ENCODE data around the gene NTRK2. TPM values are rescaled to one million over a fixed set of nuclear protein-coding genes. Genes with fewer than 3 reads are reported as not detected.

NTRK2 gene
- total and polyA plus RNA-seq, 7 donors = 0.46 to 3.0 (median 2.1) TPM

DNA sequence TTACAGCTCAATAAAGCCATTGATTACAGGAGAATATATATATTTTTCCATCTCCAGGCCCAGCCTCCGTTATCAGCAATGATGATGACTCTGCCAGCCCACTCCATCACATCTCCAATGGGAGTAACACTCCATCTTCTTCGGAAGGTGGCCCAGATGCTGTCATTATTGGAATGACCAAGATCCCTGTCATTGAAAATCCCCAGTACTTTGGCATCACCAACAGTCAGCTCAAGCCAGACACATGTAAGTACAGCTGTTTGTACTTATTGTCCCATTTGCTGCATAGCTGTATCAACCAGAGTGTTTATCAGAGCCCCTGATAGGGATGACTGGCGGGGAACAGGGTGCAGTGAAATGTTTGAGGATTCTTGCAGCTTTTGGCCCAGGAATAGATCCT, 197.7 kb downstream of the NTRK2 start:
- intact Hi-C loops (cut with DNase I) = no loop called here
- Histone ChIP-seq H3K27me3 (no peaks in the 10 kb centered on the region), H3K27ac (no peak overlapping the region), H3K4me3 (no peak overlapping the region), H3K9me3 (no peaks in the 10 kb centered on the region), H3K4me1 (no peaks in the 10 kb centered on the region), H3K36me3 (no peaks in the 10 kb centered on the region)
- 87 to 93% methylated on average over 3 of the region's 3 CpGs for WGBS, 2 donors
- TF ChIP-seq EP300 (IDR thresholded peaks at IDR 0.05) (no peak), POLR2AphosphoS5 (IDR thresholded peaks at IDR 0.05) (no peak), POLR2A (IDR thresholded peaks at IDR 0.05) (no peak)
- TF ChIP-seq, protein P1, sequence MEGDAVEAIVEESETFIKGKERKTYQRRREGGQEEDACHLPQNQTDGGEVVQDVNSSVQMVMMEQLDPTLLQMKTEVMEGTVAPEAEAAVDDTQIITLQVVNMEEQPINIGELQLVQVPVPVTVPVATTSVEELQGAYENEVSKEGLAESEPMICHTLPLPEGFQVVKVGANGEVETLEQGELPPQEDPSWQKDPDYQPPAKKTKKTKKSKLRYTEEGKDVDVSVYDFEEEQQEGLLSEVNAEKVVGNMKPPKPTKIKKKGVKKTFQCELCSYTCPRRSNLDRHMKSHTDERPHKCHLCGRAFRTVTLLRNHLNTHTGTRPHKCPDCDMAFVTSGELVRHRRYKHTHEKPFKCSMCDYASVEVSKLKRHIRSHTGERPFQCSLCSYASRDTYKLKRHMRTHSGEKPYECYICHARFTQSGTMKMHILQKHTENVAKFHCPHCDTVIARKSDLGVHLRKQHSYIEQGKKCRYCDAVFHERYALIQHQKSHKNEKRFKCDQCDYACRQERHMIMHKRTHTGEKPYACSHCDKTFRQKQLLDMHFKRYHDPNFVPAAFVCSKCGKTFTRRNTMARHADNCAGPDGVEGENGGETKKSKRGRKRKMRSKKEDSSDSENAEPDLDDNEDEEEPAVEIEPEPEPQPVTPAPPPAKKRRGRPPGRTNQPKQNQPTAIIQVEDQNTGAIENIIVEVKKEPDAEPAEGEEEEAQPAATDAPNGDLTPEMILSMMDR (IDR thresholded peaks at IDR 0.05) = no peak
- DNase-seq = no peak

DNA sequence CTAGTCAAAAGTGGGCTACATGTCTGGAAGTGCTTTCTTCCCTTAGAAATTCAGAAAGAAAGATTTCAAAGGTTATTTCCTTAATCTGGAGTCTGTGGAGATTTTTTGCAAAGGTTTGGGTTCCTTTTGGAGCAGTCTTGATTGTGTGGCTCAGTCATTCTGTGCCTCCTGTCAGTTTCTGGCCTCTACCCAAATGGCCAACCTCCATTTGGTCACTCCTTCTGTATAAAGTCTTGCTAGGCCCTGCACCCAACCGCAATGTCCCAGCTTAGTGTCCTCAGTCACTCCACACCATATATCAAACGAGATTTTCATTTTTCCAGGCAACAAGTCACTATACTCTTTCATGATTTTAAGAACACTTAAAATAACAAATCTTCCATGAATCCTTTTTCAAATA, 199.6 kb downstream of the NTRK2 start:
- no peak for TF ChIP-seq EP300 (IDR thresholded peaks at IDR 0.05)
- no peak for TF ChIP-seq POLR2A (IDR thresholded peaks at IDR 0.05)
- no peak for TF ChIP-seq POLR2AphosphoS5 (IDR thresholded peaks at IDR 0.05)
- Histone ChIP-seq H3K9me3 (no peaks in the 10 kb centered on the region), H3K27ac (no peak overlapping the region), H3K27me3 (no peaks in the 10 kb centered on the region), H3K4me1 (no peaks in the 10 kb centered on the region), H3K36me3 (no peaks in the 10 kb centered on the region), H3K4me3 (no peak overlapping the region)
- WGBS, 2 donors = 90% methylated on average over 2 of the region's 2 CpGs
- intact Hi-C loops (cut with DNase I) = no loop called here
- no peak for DNase-seq

DNA sequence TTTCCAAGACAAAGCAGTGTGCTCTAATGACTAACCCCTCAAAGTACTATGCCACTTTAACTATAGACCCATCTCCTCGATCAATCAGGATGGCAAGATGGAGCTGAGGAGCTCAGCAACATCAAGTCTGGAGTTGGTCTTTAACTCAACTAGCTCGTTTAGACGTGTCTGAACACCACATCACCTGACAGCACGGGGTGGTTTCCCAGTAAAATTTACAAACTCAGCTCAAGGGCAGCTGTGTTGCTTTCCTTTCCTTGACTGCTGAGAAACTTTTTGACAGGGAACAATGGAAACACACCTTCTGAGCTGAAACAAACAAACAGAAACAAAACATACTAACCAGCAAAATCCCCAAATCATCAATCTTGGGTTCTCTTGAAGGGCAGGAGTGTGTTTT, 202.5 kb downstream of the NTRK2 start:
- intact Hi-C loops (cut with DNase I) = no loop called here
- Histone ChIP-seq H3K9me3 (no peaks in the 10 kb centered on the region), H3K4me3 (no peak overlapping the region), H3K4me1 (no peaks in the 10 kb centered on the region), H3K36me3 (no peaks in the 10 kb centered on the region), H3K27me3 (no peaks in the 10 kb centered on the region), H3K27ac (no peak overlapping the region)
- WGBS, 2 donors = 85 to 87% methylated on average over 4 of the region's 4 CpGs
- no peak for DNase-seq
- TF ChIP-seq POLR2AphosphoS5 (IDR thresholded peaks at IDR 0.05) (no peak), EP300 (IDR thresholded peaks at IDR 0.05) (no peak), POLR2A (IDR thresholded peaks at IDR 0.05) (no peak)
- TF ChIP-seq, protein P1 (IDR thresholded peaks at IDR 0.05) = no peak

DNA sequence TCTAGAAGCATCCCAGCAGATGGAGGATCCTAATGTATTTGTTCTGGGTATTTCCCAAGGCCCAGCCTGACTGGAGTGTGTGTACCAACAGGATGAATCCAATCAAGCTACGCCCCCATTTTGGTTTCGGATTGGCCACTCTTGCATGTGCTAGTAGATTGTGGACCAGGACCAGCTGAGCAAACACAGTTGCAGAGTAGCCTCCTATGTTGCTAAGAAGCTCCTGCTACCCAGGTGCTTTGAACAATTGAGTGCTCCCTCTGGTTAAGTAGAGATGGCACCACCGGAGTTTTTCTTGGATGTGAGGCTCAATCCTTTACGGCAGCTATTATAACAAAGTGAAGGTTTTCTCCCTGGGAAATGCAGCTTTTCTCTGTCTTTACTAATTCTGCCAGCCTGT, 204.5 kb downstream of the NTRK2 start:
- TF ChIP-seq EP300 (IDR thresholded peaks at IDR 0.05) (no peak), POLR2A (IDR thresholded peaks at IDR 0.05) (no peak), POLR2AphosphoS5 (IDR thresholded peaks at IDR 0.05) (no peak)
- TF ChIP-seq, protein P1 (IDR thresholded peaks at IDR 0.05) = no peak
- 93 to 98% methylated on average over 4 of the region's 4 CpGs for WGBS, 2 donors
- intact Hi-C loops (cut with DNase I) = no loop called here
- no peaks in the 10 kb centered on the region for H3K4me1 ChIP-seq
- H3K4me3 ChIP-seq = no peak overlapping the region
- H3K27me3 ChIP-seq = no peaks in the 10 kb centered on the region
- no peak overlapping the region for H3K27ac ChIP-seq
- no peaks in the 10 kb centered on the region for H3K36me3 ChIP-seq
- H3K9me3 ChIP-seq = no peaks in the 10 kb centered on the region
- no peak for DNase-seq

DNA sequence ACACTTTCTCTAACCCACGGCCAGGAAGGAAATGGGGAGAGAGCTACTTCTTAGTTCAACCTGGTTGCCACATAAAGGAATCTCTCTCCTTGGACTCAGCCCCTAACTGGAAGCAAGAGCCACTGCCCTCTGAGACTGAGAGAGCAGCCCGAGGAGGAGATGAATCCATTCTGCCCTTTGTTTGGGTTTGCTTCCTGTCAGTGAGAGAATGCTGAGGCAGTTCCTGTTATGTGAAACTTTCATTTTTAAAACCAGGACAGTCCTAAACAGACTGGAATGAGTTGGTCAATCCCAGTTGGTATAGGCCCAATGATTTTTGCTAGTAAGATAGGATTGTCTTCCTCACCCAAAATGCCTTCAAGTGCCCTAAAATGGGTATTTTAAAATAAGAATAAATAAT, 205.1 kb downstream of the NTRK2 start:
- Histone ChIP-seq H3K4me3 (no peak overlapping the region), H3K27ac (no peak overlapping the region), H3K4me1 (no peaks in the 10 kb centered on the region), H3K9me3 (no peaks in the 10 kb centered on the region), H3K36me3 (no peaks in the 10 kb centered on the region), H3K27me3 (no peaks in the 10 kb centered on the region)
- WGBS, 2 donors = 26 to 60% methylated on average over 2 of the region's 2 CpGs
- no peak for DNase-seq
- TF ChIP-seq POLR2A (IDR thresholded peaks at IDR 0.05) (no peak), EP300 (IDR thresholded peaks at IDR 0.05) (no peak), POLR2AphosphoS5 (IDR thresholded peaks at IDR 0.05) (no peak)
- TF ChIP-seq, protein P1 (IDR thresholded peaks at IDR 0.05) = no peak
- intact Hi-C loops (cut with DNase I) = no loop called here
